ENCODE results near the gene CSF1R. TPM values are rescaled to one million over a fixed set of nuclear protein-coding genes. Genes with fewer than 3 reads are reported as not detected.

CSF1R gene
- total RNA-seq, 1 experiment from 2014 or later = not detected

DNA sequence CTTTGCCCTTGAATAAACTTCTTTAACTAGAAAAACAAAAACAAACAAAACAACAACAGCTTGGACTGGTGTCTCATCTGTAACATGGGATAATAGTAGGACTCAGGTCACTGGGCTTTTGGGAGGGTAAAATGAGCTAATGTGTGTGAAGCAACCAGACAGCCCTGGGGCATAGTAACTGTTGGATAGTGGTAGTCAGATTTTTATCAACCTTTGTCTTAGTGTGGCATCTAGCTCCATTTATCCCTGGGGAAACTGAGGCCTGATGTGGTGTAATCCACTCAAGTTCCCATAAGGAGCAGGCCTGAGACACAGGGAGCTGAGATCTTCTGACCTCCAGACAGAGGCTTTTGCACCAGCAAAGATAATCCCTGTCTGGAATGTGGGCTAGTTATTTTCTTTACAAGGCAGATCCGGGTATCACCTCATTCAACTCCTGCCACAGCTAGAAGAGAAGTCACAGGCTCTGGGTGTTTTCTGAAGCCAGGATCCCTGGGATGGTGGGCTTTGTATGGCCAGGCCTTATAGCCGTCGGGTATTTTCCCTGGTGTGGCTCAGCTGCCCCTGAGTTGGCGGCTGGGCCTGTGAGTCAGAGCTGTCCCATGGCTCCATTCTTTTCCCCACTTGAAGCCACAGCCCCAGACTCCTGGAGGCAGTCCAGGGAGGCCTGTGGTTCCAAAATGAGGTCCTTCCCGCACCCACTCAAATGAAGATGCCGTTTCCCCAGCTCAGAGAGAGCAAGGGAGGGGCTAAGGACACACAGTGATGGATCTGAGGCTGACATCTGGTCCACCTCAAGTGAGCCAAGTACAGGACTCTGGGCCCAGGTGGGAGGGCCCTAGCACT lies 26.1 kb upstream of the CSF1R start:
- Histone ChIP-seq H3K4me3 (ENCODE audit: low read depth, low read length, poor library complexity, severe bottlenecking) (no peak overlapping the region), H3K27me3 (replicated peaks; ENCODE audit: insufficient read depth, low read depth, low read length, poor library complexity) (no peaks in the 10 kb centered on the region), H3K36me3 (ENCODE audit: insufficient read depth, low read length, poor library complexity, severe bottlenecking) (peaks cover 5% of the 10 kb centered on the region), H3K27ac (ENCODE audit: low read depth, low read length, poor library complexity, severe bottlenecking) (no peak overlapping the region), H3K4me1 (ENCODE audit: insufficient read depth, low read length, poor library complexity, severe bottlenecking) (peaks cover 11% of the 10 kb centered on the region), H3K9me3 (ENCODE audit: low read depth, low read length, poor library complexity, severe bottlenecking) (no peaks in the 10 kb centered on the region)
- intact Hi-C loops (cut with micrococcal nuclease; ENCODE audit: unreplicated experiment) = loop anchor here (10.0 kb wide), 1 partner anchor 278 kb away; no protein-coding TSS in a partner anchor
- CTCF ChIA-PET = no interaction called here
- no peak for TF ChIP-seq EZH2 (IDR thresholded peaks at IDR 0.05; ENCODE audit: borderline replicate concordance, low read depth, low read length, poor library complexity, severe bottlenecking)
- TF ChIP-seq, protein P1, sequence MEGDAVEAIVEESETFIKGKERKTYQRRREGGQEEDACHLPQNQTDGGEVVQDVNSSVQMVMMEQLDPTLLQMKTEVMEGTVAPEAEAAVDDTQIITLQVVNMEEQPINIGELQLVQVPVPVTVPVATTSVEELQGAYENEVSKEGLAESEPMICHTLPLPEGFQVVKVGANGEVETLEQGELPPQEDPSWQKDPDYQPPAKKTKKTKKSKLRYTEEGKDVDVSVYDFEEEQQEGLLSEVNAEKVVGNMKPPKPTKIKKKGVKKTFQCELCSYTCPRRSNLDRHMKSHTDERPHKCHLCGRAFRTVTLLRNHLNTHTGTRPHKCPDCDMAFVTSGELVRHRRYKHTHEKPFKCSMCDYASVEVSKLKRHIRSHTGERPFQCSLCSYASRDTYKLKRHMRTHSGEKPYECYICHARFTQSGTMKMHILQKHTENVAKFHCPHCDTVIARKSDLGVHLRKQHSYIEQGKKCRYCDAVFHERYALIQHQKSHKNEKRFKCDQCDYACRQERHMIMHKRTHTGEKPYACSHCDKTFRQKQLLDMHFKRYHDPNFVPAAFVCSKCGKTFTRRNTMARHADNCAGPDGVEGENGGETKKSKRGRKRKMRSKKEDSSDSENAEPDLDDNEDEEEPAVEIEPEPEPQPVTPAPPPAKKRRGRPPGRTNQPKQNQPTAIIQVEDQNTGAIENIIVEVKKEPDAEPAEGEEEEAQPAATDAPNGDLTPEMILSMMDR (conservative IDR thresholded peaks at IDR 0.05; ENCODE audit: low read depth, low read length) = no peak
- BruUV-seq (replicated peaks) = no TSS peak
- POLR2A ChIA-PET (ENCODE audit: low non-redundant PET) = no interaction called here
- DNase-seq (ENCODE audit: low spot score) = peak; percentile 40

DNA sequence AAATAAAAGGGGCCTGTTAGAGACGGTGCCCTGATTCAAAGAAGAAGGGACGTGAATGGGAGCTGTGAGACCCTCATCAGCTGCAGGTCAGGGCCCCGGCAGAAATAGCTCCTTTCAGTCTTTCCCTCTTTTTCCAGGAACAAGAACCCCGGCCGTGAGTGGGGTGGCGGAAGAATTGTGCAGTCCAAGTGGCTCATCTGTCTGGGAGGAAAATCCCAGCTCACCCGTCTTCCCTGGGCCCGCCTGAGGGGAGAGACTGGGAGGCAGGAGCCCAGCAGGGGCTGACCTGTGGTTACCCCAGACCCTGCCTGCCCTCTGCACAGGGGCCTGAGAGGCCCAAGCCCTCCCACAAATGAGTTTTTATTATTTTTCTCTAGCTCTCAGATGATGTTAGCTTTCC lies 24.8 kb upstream of the CSF1R start:
- Histone ChIP-seq H3K27ac (ENCODE audit: low read depth, low read length, poor library complexity, severe bottlenecking) (no peak overlapping the region), H3K36me3 (ENCODE audit: insufficient read depth, low read length, poor library complexity, severe bottlenecking) (peaks cover 2% of the 10 kb centered on the region), H3K4me3 (ENCODE audit: low read depth, low read length, poor library complexity, severe bottlenecking) (no peak overlapping the region), H3K9me3 (ENCODE audit: low read depth, low read length, poor library complexity, severe bottlenecking) (no peaks in the 10 kb centered on the region), H3K27me3 (replicated peaks; ENCODE audit: insufficient read depth, low read depth, low read length, poor library complexity) (no peaks in the 10 kb centered on the region), H3K4me1 (ENCODE audit: insufficient read depth, low read length, poor library complexity, severe bottlenecking) (peaks cover 11% of the 10 kb centered on the region)
- no TSS peak for BruUV-seq (replicated peaks)
- TF ChIP-seq, protein P1 (conservative IDR thresholded peaks at IDR 0.05; ENCODE audit: low read depth, low read length) = no peak
- TF ChIP-seq EZH2 (IDR thresholded peaks at IDR 0.05; ENCODE audit: borderline replicate concordance, low read depth, low read length, poor library complexity, severe bottlenecking) = no peak
- no peak for DNase-seq (ENCODE audit: low spot score)
- ChIA-PET CTCF (no interaction called here), POLR2A (ENCODE audit: low non-redundant PET) (no interaction called here)
- intact Hi-C loops (cut with micrococcal nuclease; ENCODE audit: unreplicated experiment) = loop anchor here (10.0 kb wide), 1 partner anchor 276 kb away; no protein-coding TSS in a partner anchor

DNA sequence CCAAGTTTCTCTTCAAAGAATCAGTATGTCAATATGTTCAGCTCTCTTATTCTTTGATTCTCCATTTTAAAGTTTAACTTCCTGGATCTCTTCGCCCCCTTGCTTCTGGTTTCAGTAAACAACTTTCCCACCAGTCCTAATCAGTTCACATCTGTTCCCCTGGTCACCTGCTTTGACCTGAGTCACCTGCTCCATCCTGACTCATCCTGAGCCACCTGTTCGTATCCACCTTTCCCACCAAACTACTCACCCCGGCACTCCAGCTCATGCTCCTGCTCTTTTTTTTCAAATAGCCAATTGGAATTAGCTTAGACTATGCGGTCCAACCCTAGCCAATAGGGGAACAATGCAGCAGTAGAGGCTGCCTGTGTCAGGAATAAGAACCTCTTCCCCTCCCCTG lies 23.6 kb upstream of the CSF1R start:
- Histone ChIP-seq H3K4me3 (ENCODE audit: low read depth, low read length, poor library complexity, severe bottlenecking) (no peak overlapping the region), H3K9me3 (ENCODE audit: low read depth, low read length, poor library complexity, severe bottlenecking) (no peaks in the 10 kb centered on the region), H3K4me1 (ENCODE audit: insufficient read depth, low read length, poor library complexity, severe bottlenecking) (peaks cover 11% of the 10 kb centered on the region), H3K27me3 (replicated peaks; ENCODE audit: insufficient read depth, low read depth, low read length, poor library complexity) (no peaks in the 10 kb centered on the region), H3K27ac (ENCODE audit: low read depth, low read length, poor library complexity, severe bottlenecking) (no peak overlapping the region), H3K36me3 (ENCODE audit: insufficient read depth, low read length, poor library complexity, severe bottlenecking) (no peaks in the 10 kb centered on the region)
- intact Hi-C loops (cut with micrococcal nuclease; ENCODE audit: unreplicated experiment) = loop anchor here (10.0 kb wide), 1 partner anchor 275 kb away; no protein-coding TSS in a partner anchor
- BruUV-seq (replicated peaks) = no TSS peak
- no peak for DNase-seq (ENCODE audit: low spot score)
- CTCF ChIA-PET = interaction anchor here (0.9 kb wide), 1 partner anchor 148 kb away, joined by 4 read pairs; no protein-coding TSS in a partner anchor
- POLR2A ChIA-PET (ENCODE audit: low non-redundant PET) = no interaction called here
- no peak for TF ChIP-seq EZH2 (IDR thresholded peaks at IDR 0.05; ENCODE audit: borderline replicate concordance, low read depth, low read length, poor library complexity, severe bottlenecking)
- TF ChIP-seq, protein P1 (conservative IDR thresholded peaks at IDR 0.05; ENCODE audit: low read depth, low read length) = no peak
